PC-9 (cell line): ENCODE results near the gene ADTRP.

Experiments
- CTCF ChIP-seq: fragments of 200-600 bp; sonication (generic); conservative IDR thresholded peaks from 2 replicates; pipeline ENCODE4 v1.6.1; 2017; ENCODE audit warnings: mixed run types, antibody characterized with exemption, mild to moderate bottlenecking, moderate library complexity
- EZH2 ChIP-seq: fragments of 200-600 bp; sonication (generic); IDR thresholded peaks from 2 replicates; pipeline ENCODE4 v1.8.0; 2017; ENCODE audit warnings: antibody characterized with exemption, low read depth

GRCh38 chr6:11808054-11808453 lies 29.5 kb upstream of the ADTRP start:
- no peak for TF ChIP-seq CTCF
- no peak for TF ChIP-seq EZH2
